NT2/D1 (cell line): ENCODE results near the gene NT5DC1.

ENCODE experiments used
- DNase-seq: peaks from one replicate; pipeline ENCODE4 v3.0.0-alpha.2; 2011; ENCODE audit warnings: low read depth, low spot score
- H3K27me3 ChIP-seq: 2 replicates; pipeline ENCODE4 v1.6.0; 2011; ENCODE audit warnings: mild to moderate bottlenecking; ENCODE audit not compliant: insufficient read length, insufficient read depth
- H3K36me3 ChIP-seq: 2 replicates; pipeline ENCODE4 v1.6.1; 2011; ENCODE audit warnings: mild to moderate bottlenecking, low read length, mixed read lengths; ENCODE audit not compliant: insufficient read depth, insufficient read length
- H3K4me1 ChIP-seq: 2 replicates; pipeline ENCODE4 v1.5.1; 2011; ENCODE audit not compliant: insufficient read depth, insufficient read length
- H3K4me3 ChIP-seq: 2 replicates; pipeline ENCODE4 v1.5.1; 2011; ENCODE audit warnings: low read depth; ENCODE audit not compliant: insufficient read length
- H3K9ac ChIP-seq: 2 replicates; pipeline ENCODE4 v1.6.0; 2011; ENCODE audit warnings: low read depth; ENCODE audit not compliant: insufficient read length
- H3K9me3 ChIP-seq: 2 replicates; pipeline ENCODE4 v1.5.1; 2011; ENCODE audit warnings: mild to moderate bottlenecking, low read length; ENCODE audit not compliant: insufficient read depth
- SUZ12 ChIP-seq: IDR thresholded peaks from 2 replicates; pipeline ENCODE4 v1.6.1; 2011; ENCODE audit not compliant: insufficient read length, insufficient read depth; ENCODE audit errors: extremely low read depth
- YY1 ChIP-seq: IDR thresholded peaks from 2 replicates; pipeline ENCODE4 v1.6.1; 2011; ENCODE audit not compliant: insufficient read length, insufficient read depth
- ZNF274 ChIP-seq: IDR thresholded peaks from 2 replicates; pipeline ENCODE4 v1.6.1; 2011; ENCODE audit warnings: mild to moderate bottlenecking, low read depth, low read length

Gene NT5DC1

GRCh38 chr6:116108836-116109235 lies 8.2 kb downstream of the NT5DC1 start:
- TF ChIP-seq SUZ12: no peak
- no peak for TF ChIP-seq YY1
- no peak for TF ChIP-seq ZNF274
- Histone ChIP-seq H3K9me3 (no peaks in the 10 kb centered on the region), H3K36me3 (peaks cover 22% of the 10 kb centered on the region), H3K9ac (no peak overlapping the region), H3K4me1 (no peaks in the 10 kb centered on the region), H3K4me3 (no peak overlapping the region), H3K27me3 (no peaks in the 10 kb centered on the region)
- no peak for DNase-seq

DNA sequence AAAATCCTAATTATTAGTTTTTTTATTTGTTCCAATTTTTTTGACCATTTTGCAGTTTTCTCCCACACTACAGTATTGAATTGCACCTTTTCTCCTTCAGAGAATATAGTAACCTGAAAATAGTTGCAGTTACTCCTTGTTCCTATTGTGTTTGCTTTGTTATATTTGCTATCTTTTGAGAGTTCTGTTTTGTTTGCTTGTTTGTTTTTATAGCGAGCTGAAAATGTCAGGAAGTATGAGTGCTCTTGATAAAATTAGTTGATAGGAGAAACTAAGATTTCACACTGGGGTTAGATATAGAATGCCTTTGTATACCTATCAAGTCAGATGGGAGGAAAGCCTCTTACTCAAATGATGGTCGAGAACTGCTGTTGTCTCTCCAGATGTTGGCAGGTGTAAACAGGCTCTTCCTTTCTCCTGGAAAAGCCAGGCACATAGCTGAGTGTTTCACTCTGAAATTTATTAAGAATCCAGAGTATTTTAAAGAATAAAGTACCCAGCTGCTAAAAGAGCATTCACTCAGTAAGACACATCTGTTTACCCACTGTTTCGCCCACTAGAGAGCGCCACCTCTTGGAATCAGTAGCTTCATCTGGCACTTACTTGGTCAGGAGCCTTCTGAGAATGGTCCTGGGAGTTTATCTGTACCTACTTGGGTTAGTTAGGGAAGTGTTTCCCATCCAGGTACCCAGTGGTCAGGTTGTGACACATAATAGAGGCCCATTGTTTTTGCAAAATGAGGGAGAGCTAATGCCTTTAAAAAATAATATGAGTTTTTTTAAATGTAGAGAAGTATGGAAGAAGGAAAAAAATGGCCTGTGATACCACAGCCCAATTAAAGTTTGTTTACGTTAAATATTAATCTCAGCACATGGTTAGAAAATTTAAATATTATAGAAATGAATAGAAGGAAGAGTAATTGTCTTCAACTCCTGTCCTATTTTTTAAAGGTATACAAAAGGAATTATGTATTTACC lies 11.2 kb downstream of the NT5DC1 start:
- no peak overlapping the region for H3K4me3 ChIP-seq
- no peak overlapping the region for H3K9ac ChIP-seq
- peak; percentile 32 for DNase-seq
- no peaks in the 10 kb centered on the region for H3K9me3 ChIP-seq
- peaks cover 22% of the 10 kb centered on the region for H3K36me3 ChIP-seq
- no peak for TF ChIP-seq YY1
- no peak for TF ChIP-seq SUZ12
- TF ChIP-seq ZNF274: no peak
- H3K4me1 ChIP-seq: no peaks in the 10 kb centered on the region
- H3K27me3 ChIP-seq: no peaks in the 10 kb centered on the region

DNA sequence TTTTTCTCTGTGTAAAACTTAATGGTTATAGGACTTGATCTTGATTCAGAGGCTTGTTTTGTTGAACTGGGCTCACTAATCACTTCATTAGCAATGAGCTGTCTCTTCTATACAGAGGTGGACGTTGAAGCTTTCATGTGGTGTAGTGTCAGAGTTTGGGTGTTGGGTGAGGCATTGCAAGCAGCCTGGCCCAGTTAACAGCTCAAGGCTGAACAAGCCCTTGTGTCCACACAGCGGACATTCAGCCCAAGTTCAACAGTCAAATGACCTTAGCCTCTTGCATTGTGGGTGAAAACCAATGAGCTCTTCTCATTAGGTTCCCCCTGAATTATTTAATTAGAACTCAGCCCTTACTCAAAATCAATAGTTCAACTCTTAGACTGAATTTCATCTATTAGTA lies 12.7 kb downstream of the NT5DC1 start:
- Histone ChIP-seq H3K36me3 (peaks cover 22% of the 10 kb centered on the region), H3K9ac (no peak overlapping the region), H3K27me3 (no peaks in the 10 kb centered on the region), H3K4me3 (no peak overlapping the region), H3K9me3 (no peaks in the 10 kb centered on the region), H3K4me1 (no peaks in the 10 kb centered on the region)
- no peak for TF ChIP-seq YY1
- TF ChIP-seq SUZ12: no peak
- no peak for DNase-seq

DNA sequence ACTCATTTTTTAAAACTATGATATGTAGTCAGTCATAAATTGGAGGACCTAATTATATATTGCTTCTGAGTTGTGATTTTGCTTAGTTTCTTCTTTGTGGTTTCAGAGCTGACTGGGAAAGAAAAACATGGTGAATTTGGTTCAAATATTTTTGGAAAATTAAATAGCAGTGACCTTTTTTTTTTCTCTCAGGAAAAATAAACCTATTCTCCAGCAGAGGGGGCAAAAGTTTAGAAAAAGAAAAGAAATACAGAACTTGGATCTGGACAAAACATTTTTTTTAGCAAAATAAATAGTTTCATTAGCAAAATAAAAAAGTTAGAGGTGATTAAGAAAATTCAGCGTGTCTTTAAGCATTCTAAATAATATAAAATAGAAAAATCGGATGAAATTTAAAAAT lies 15.1 kb downstream of the NT5DC1 start:
- no peaks in the 10 kb centered on the region for H3K4me1 ChIP-seq
- no peaks in the 10 kb centered on the region for H3K9me3 ChIP-seq
- no peak for DNase-seq
- TF ChIP-seq SUZ12 (no peak), ZNF274 (no peak), YY1 (no peak)
- H3K4me3 ChIP-seq: no peak overlapping the region
- no peak overlapping the region for H3K9ac ChIP-seq
- no peaks in the 10 kb centered on the region for H3K27me3 ChIP-seq
- peaks cover 14% of the 10 kb centered on the region for H3K36me3 ChIP-seq

GRCh38 chr6:116118608-116119007 lies 18.0 kb downstream of the NT5DC1 start:
- H3K9ac ChIP-seq: no peak overlapping the region
- H3K9me3 ChIP-seq: no peaks in the 10 kb centered on the region
- no peak for DNase-seq
- no peak for TF ChIP-seq YY1
- no peak for TF ChIP-seq ZNF274
- TF ChIP-seq SUZ12: no peak
- no peak overlapping the region for H3K4me3 ChIP-seq
- peaks cover 10% of the 10 kb centered on the region for H3K36me3 ChIP-seq
- H3K4me1 ChIP-seq: no peaks in the 10 kb centered on the region
- no peaks in the 10 kb centered on the region for H3K27me3 ChIP-seq

DNA sequence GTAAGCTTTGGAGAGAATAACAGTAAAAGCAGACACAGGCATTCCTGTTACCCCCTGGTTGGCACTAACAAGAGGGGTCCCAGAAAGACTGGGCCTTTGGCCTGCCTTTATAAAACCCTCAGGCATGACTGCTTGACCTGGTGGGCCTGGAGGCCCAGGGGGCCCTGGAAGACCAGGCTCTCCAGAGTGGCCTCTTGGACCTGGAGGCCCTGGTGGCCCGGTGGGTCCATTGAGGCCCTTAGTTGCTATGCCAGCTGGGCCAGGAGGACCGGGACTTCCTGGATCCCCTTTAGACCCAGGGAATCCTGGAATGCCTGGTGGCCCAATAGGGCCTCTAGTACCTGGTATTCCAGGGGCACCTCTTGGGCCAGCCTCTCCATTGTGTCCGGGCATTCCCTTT lies 19.8 kb downstream of the NT5DC1 start:
- H3K9me3 ChIP-seq: no peaks in the 10 kb centered on the region
- peaks cover 6% of the 10 kb centered on the region for H3K36me3 ChIP-seq
- no peak overlapping the region for H3K4me3 ChIP-seq
- no peak overlapping the region for H3K9ac ChIP-seq
- no peaks in the 10 kb centered on the region for H3K4me1 ChIP-seq
- no peaks in the 10 kb centered on the region for H3K27me3 ChIP-seq
- no peak for DNase-seq
- TF ChIP-seq SUZ12: no peak
- TF ChIP-seq ZNF274: no peak
- TF ChIP-seq YY1: no peak

DNA sequence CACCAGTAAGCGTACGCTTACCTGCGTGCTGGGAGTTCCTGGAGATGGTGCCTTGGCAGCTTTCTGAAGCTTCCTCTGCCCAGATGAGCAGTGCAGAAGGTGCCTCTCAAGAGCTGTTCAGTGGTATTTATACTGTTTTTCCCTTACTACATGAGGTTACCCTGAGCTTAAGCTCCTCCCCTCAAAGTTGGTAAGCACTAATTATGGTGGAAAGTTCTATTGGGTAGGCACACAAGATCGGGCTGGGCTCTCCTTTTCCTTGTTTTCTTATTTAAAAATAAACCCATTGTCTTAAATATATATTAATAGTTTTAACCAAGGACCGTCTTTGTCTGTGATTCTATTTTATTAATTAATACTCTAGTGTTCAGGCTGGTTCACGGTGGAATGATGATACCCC lies 25.4 kb downstream of the NT5DC1 start, which contains the start of gene COL10A1:
Gene COL10A1 (minus strand): TSS at position 101 of the 400 bp plus-strand sequence. CDS start 640 bp downstream, outside the sequence.
- H3K36me3 ChIP-seq: peaks cover 4% of the 10 kb centered on the region
- H3K9ac ChIP-seq: no peak within 1 kb of the TSS
- no peaks in the 10 kb centered on the region for H3K4me1 ChIP-seq
- no peaks in the 10 kb centered on the region for H3K27me3 ChIP-seq
- DNase-seq: no peak
- H3K4me3 ChIP-seq: no peak within 1 kb of the TSS
- TF ChIP-seq YY1: no peak
- no peak for TF ChIP-seq ZNF274
- TF ChIP-seq SUZ12: no peak
- H3K9me3 ChIP-seq: no peaks in the 10 kb centered on the region
